Measurements from ENCODE around the gene CFAP100.

The CFAP100 gene

DNA sequence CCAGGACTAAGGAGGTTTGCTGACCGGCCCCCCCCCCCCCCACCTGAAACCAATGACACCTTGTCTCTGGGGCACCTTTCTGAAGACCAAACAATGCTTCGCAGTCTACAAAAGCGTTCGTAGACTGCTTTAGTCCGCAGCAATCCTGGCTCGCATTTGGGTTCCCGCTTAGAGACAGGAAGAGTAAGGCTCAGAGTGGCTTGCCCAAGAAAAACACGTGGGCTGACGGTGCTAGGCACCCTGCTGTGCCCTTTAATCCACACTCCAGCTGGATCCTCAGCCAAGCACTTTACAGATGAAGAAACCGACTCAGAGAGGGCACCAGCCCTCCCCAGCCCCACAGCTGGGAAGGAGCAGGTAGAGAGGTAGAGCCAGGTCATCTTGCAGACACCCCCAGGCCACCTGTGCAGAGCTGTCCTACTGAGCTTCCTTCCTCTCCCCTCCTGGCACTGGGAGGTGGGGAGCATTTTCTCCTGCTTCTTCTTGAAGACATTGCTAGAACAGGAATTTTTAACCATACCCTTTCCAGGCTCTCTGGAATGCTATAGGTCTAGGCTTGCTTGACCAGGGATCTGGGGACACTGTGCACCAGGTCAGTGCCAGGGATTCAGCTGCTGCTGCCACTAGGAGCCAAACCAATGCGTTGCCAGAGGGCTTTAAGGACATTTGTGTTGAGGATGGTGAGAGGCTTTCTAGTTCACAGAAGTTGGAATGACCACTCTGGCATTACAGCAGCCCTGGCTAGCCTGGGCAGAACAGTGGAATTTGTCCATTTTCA lies 36.5 kb upstream of the CFAP100 start:
- TF ChIP-seq CTCF (IDR thresholded peaks at IDR 0.05; ENCODE audit: low read depth, low read length, missing control alignments), result no peak
- DNase-seq (ENCODE audit: low read depth), result no peak
- H3K4me3 ChIP-seq (ENCODE audit: low read depth, low read length), result no peak overlapping the region

GRCh38 chr3:126358816-126359181 lies 35.9 kb upstream of the CFAP100 start:
- no peak overlapping the region for H3K4me3 ChIP-seq (ENCODE audit: low read depth, low read length)
- DNase-seq (ENCODE audit: low read depth), result no peak
- no peak for TF ChIP-seq CTCF (IDR thresholded peaks at IDR 0.05; ENCODE audit: low read depth, low read length, missing control alignments)

DNA sequence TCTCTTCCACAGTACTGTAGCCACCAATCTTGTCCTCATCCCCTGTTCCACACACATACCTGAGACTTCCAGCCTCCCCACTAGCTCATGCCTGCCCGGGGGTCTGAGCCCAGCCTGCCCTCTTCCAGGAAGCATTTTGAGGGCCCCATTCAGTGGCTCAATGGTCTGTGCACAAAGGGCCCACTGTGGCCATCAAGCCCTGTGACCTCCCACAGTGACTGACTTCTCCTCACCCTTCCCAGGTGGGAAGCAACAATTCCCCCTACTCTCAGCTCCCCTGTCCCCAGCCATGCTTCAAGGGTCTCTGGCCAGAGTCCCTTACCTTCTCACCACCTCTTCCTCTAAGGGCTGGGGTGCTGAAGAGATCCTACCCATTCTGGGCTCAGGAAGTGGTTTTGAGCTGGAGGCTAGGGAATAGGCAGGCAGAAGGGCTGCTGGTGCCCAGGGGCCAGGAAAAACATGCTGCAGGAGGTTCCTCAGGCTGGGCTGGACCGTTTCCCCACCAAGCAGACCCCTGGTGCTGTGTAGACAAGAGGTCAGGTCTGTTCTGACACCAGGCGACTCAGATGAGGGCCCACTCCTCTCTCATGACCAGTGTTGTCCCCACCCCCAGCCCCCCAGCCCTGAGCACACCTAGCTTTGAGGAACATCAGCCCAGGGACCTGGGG lies 34.5 kb upstream of the CFAP100 start:
- H3K4me3 ChIP-seq (ENCODE audit: low read depth, low read length), result no peak overlapping the region
- no peak for TF ChIP-seq CTCF (IDR thresholded peaks at IDR 0.05; ENCODE audit: low read depth, low read length, missing control alignments)
- no peak for DNase-seq (ENCODE audit: low read depth)

DNA sequence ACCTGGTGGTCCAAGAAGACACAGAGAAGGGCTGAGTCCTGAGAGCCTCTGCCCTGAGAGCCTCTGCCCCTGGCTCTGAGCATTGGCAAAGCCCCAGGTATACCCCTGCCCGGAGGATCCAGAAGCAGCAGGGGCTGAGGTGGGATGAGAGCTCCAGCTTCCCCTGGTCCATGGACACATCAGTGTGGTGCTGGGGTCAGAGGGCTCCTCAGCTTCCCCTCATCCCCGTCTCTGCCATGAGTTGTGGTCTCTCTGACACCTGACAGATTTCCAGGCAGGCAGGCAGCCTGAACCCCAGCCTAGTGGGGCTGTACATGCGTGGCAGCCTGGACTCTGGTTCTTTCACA lies 34.0 kb upstream of the CFAP100 start:
- no peak for DNase-seq (ENCODE audit: low read depth)
- H3K4me3 ChIP-seq (ENCODE audit: low read depth, low read length), result no peak overlapping the region
- no peak for TF ChIP-seq CTCF (IDR thresholded peaks at IDR 0.05; ENCODE audit: low read depth, low read length, missing control alignments)

GRCh38 chr3:126361211-126361610 lies 33.5 kb upstream of the CFAP100 start:
- TF ChIP-seq CTCF (IDR thresholded peaks at IDR 0.05; ENCODE audit: low read depth, low read length, missing control alignments), result no peak
- no peak for DNase-seq (ENCODE audit: low read depth)

GRCh38 chr3:126364130-126364695 lies 30.5 kb upstream of the CFAP100 start:
- DNase-seq (ENCODE audit: low read depth), result no peak
- no peak overlapping the region for H3K4me3 ChIP-seq (ENCODE audit: low read depth, low read length)
- no peak for TF ChIP-seq CTCF (IDR thresholded peaks at IDR 0.05; ENCODE audit: low read depth, low read length, missing control alignments)

More at GRCh38 chr3:126361211-126361610, 33.5 kb upstream of the CFAP100 start:
- H3K4me3 ChIP-seq (ENCODE audit: low read depth, low read length), result no peak overlapping the region

Measured in GM12864 (cell line).